HL-60 (cell line): ENCODE measurements around the gene SORCS2.
"Not testable (repeated sequence)": the region's sequence is repeated elsewhere in the genome, so short reads cannot be mapped to it uniquely, and the experiment has no call there.

Experiments used
- DNase-seq, 2 experiments: peaks; one replicate each; pipeline ENCODE4 v3.0.0-alpha.2; 2010 to 2020; ENCODE audit warnings: low read depth in 1 of 2, low spot score in 1 of 2
- H3K27ac ChIP-seq: fragments of 250-450 bp; sonication (Bioruptor Pico); replicated peaks from 2 replicates; pipeline ENCODE4 v1.5.1; 2020; ENCODE audit warnings: mild to moderate bottlenecking, moderate library complexity
- H3K27me3 ChIP-seq: fragments of 250-450 bp; sonication (Bioruptor Pico); 2 replicates; pipeline ENCODE4 v1.5.1; 2021; ENCODE audit warnings: mild to moderate bottlenecking, moderate library complexity; ENCODE audit not compliant: insufficient read depth, poor library complexity, severe bottlenecking
- H3K4me3 ChIP-seq: replicated peaks from 2 replicates; pipeline ENCODE4 v1.5.1; 2011; ENCODE audit warnings: mild to moderate bottlenecking, control low read depth, low read length; ENCODE audit not compliant: insufficient read depth
- CTCF ChIP-seq: IDR thresholded peaks from one replicate; pipeline ENCODE4 v1.5.1; 2011; ENCODE audit warnings: low read length, control low read depth, inconsistent platforms; ENCODE audit not compliant: insufficient read depth
- GABPA ChIP-seq: IDR thresholded peaks from 2 replicates; pipeline ENCODE4 v1.6.1; 2012; ENCODE audit warnings: low read depth
- POLR2AphosphoS5 ChIP-seq: IDR thresholded peaks from 2 replicates; pipeline ENCODE4 v1.6.1; 2012; ENCODE audit warnings: low read depth
- SPI1 ChIP-seq: IDR thresholded peaks from 2 replicates; pipeline ENCODE4 v1.6.1; 2012; ENCODE audit warnings: low read depth, mild to moderate bottlenecking, borderline replicate concordance
- TF ChIP-seq, protein P1 (sequence below): IDR thresholded peaks from 2 replicates; pipeline ENCODE4 v1.6.1; 2012; ENCODE audit warnings: low read depth; ENCODE audit not compliant: insufficient replicate concordance

Gene SORCS2

GRCh38 chr4:7214359-7214758 is 22.0 kb downstream of the SORCS2 start:
- Histone ChIP-seq H3K27me3 (no peaks in the 10 kb centered on the region), H3K27ac (no peak overlapping the region), H3K4me3 (no peak overlapping the region)
- TF ChIP-seq, protein P1, sequence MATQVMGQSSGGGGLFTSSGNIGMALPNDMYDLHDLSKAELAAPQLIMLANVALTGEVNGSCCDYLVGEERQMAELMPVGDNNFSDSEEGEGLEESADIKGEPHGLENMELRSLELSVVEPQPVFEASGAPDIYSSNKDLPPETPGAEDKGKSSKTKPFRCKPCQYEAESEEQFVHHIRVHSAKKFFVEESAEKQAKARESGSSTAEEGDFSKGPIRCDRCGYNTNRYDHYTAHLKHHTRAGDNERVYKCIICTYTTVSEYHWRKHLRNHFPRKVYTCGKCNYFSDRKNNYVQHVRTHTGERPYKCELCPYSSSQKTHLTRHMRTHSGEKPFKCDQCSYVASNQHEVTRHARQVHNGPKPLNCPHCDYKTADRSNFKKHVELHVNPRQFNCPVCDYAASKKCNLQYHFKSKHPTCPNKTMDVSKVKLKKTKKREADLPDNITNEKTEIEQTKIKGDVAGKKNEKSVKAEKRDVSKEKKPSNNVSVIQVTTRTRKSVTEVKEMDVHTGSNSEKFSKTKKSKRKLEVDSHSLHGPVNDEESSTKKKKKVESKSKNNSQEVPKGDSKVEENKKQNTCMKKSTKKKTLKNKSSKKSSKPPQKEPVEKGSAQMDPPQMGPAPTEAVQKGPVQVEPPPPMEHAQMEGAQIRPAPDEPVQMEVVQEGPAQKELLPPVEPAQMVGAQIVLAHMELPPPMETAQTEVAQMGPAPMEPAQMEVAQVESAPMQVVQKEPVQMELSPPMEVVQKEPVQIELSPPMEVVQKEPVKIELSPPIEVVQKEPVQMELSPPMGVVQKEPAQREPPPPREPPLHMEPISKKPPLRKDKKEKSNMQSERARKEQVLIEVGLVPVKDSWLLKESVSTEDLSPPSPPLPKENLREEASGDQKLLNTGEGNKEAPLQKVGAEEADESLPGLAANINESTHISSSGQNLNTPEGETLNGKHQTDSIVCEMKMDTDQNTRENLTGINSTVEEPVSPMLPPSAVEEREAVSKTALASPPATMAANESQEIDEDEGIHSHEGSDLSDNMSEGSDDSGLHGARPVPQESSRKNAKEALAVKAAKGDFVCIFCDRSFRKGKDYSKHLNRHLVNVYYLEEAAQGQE, result no peak
- TF ChIP-seq GABPA (no peak), SPI1 (no peak), CTCF (no peak), POLR2AphosphoS5 (no peak)
- DNase-seq, result no peak

GRCh38 chr4:7215187-7215586 is 22.8 kb downstream of the SORCS2 start:
- H3K27ac ChIP-seq, DNase-seq, H3K4me3 ChIP-seq, H3K27me3 ChIP-seq: not testable (repeated sequence)

DNA sequence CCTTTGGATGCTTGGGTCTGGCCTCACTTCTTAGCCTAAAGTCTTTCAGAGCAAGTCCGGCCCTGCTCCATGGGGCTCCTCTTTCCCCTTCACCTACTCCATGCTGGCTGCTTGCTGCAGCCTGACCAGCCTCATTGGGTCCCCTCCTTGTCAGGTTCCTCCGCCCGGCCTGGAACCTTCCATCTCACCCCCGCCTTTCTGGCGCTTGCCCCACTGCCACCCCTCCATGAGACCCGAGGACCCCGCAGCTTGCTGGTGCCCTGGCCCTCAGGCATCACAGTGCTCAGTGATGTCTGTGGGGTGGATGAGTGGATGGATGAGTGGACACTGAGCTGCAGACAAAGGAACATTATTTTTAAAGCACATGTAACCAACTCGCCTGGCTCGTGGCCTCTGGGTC is 24.7 kb downstream of the SORCS2 start:
- H3K4me3 ChIP-seq, result no peak overlapping the region
- H3K27ac ChIP-seq, result no peak overlapping the region
- no peak for DNase-seq
- no peaks in the 10 kb centered on the region for H3K27me3 ChIP-seq
- TF ChIP-seq, protein P1, result no peak
- TF ChIP-seq CTCF (no peak), POLR2AphosphoS5 (no peak), GABPA (no peak), SPI1 (no peak)

- Histone ChIP-seq H3K27me3 (no peaks in the 10 kb centered on the region), H3K4me3 (no peak overlapping the region), H3K27ac (no peak overlapping the region)
- TF ChIP-seq SPI1, result no peak
- no peak for TF ChIP-seq POLR2AphosphoS5
- no peak for TF ChIP-seq GABPA
- no peak for TF ChIP-seq CTCF
- TF ChIP-seq, protein P1, result no peak
- DNase-seq, result no peak
These were observed 25.4 kb downstream of the SORCS2 start for GRCh38 chr4:7217474-7218321.
